ENCODE data around the gene FEV.

Gene FEV

DNA sequence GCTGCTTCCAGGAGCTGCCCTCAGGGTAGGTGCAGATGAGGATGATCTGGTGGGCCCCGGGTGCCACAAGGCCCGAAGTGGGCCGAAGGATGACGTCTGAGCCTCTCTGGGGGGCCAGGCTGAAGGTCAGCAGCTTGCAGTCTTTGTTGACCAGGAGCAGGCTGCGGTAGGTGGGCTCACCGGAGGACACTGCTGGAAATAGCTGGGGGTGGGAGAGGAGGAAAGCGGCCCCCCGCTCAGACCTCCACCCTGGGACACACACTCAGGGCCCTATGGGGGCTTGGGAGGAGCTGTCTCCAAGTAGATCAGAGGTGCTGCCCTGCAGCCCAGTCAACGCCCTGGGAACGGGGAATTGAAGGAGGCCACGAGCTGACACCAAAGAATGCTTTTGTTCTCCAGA, 39.1 kb upstream of the FEV start:
- ChIA-PET CTCF (interaction anchor here (1.2 to 11.4 kb wide), 7 partner anchors 16 to 149 kb away, joined by 3 to 366 read pairs (median 3); partner anchors contain the start of genes CFAP65 and NHEJ1), POLR2A (no interaction called here)
- DNase-seq (ENCODE audit: low read depth, low spot score): no peak
- H3K4me3 ChIP-seq (ENCODE audit: low read depth, low read length): no peak overlapping the region
- TF ChIP-seq, protein P1, sequence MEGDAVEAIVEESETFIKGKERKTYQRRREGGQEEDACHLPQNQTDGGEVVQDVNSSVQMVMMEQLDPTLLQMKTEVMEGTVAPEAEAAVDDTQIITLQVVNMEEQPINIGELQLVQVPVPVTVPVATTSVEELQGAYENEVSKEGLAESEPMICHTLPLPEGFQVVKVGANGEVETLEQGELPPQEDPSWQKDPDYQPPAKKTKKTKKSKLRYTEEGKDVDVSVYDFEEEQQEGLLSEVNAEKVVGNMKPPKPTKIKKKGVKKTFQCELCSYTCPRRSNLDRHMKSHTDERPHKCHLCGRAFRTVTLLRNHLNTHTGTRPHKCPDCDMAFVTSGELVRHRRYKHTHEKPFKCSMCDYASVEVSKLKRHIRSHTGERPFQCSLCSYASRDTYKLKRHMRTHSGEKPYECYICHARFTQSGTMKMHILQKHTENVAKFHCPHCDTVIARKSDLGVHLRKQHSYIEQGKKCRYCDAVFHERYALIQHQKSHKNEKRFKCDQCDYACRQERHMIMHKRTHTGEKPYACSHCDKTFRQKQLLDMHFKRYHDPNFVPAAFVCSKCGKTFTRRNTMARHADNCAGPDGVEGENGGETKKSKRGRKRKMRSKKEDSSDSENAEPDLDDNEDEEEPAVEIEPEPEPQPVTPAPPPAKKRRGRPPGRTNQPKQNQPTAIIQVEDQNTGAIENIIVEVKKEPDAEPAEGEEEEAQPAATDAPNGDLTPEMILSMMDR (IDR thresholded peaks at IDR 0.05; ENCODE audit: insufficient read depth, low read length, missing control alignments): no peak

DNA sequence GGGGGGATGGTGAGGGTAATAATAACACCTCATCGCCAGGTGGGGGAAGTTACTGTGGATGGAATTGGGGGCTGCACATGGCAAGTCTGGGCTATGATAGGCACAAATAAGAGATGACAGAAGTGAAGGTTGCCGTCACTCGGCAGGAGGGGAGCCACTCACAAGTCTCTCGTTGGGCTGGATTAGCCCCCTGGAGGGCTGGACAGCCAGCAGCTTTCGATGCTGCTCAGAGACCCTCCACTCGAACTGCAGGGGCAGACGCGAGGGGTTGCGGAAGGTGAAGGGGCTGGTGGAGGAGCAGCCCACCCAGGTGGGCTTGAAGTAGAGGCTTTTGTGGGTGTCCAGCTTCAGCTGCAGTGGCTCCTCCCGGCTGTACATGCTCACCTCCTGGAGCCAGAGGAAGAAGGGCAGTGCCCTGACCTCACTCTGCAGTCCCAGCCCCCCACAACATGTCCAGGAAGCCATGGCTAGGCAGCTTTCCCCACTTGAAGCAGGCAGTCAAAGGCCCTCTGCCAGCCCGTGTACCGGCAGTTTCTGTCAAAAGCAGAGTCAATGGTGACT, 38.1 kb upstream of the FEV start:
- ChIA-PET POLR2A (no interaction called here), CTCF (interaction anchor here (11.4 kb wide), 1 partner anchor 133 kb away, joined by 366 read pairs; the partner anchor contains the start of gene NHEJ1)
- DNase-seq (ENCODE audit: low read depth, low spot score): no peak
- TF ChIP-seq, protein P1 (IDR thresholded peaks at IDR 0.05; ENCODE audit: insufficient read depth, low read length, missing control alignments): no peak
- no peak overlapping the region for H3K4me3 ChIP-seq (ENCODE audit: low read depth, low read length)

DNA sequence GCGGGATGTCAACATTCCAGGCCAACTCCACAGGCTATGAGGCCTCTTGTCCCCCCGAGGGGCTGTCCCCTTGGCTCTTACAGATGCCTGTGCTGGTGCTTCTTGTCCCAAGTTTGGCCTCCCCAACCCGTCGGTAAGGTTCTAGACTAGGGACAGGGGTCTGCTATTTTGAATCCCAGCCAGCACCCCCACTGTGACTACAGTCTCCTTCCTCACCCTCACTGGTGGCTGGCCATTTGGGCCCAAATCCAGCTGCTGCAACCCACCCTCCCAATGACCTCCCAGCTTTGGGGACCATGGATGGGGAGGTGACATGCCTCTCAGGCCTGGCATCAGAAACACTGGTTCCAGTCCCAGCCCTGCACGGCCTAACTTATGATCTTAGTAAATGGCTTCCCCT, 37.6 kb upstream of the FEV start:
- TF ChIP-seq, protein P1 (IDR thresholded peaks at IDR 0.05; ENCODE audit: insufficient read depth, low read length, missing control alignments): no peak
- CTCF ChIA-PET: no interaction called here
- POLR2A ChIA-PET: no interaction called here
- DNase-seq (ENCODE audit: low read depth, low spot score): no peak
- no peak overlapping the region for H3K4me3 ChIP-seq (ENCODE audit: low read depth, low read length)

DNA sequence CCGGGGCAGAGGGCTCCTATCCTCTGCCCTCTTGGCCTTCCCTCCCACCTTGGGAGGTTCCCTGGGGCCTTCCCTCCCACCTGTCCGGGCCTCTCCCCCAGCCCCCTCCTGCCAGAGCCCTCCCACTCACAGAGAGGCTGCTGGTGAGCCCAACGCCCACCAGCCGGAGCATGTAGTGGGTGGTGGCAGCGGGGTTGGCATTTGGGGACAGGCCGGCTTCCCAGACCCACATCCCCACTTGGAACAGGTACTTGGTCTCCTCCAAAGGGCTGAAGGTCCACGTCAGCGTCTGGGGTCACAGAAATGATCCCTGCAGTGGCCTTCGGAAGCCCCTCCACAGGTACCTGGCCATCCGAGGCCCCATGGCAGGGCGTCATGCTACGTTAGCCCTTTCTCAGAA, 37.1 kb upstream of the FEV start:
- ChIA-PET CTCF (interaction anchor here (0.8 to 4.0 kb wide), 4 partner anchors 8 to 132 kb away, joined by 3 to 41 read pairs (median 8); no protein-coding TSS in a partner anchor), POLR2A (no interaction called here)
- no peak overlapping the region for H3K4me3 ChIP-seq (ENCODE audit: low read depth, low read length)
- TF ChIP-seq, protein P1 (IDR thresholded peaks at IDR 0.05; ENCODE audit: insufficient read depth, low read length, missing control alignments): no peak
- no peak for DNase-seq (ENCODE audit: low read depth, low spot score)

DNA sequence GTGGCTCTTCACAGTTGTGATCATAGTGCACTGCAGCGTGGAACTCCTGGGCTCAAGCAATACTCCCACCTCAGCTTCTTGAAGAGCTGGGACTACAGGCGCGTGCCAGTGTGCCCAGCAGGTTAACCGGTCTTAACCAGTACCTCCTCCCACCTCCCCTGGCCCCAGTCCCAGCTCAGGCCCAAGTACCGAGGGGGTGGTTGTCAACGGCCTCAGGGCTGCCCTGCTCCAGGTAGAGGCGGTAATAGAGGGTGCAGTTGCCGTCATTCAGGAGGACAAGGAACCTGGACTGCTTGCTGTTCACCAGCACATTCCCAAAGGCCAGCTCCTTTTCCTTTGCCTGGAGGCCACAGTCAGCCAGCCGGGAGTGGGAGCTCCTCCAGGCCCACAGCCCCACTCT, 36.6 kb upstream of the FEV start:
- POLR2A ChIA-PET: no interaction called here
- TF ChIP-seq, protein P1 (IDR thresholded peaks at IDR 0.05; ENCODE audit: insufficient read depth, low read length, missing control alignments): no peak
- CTCF ChIA-PET: interaction anchor here (0.8 to 4.0 kb wide), 4 partner anchors 8 to 132 kb away, joined by 3 to 41 read pairs (median 8); no protein-coding TSS in a partner anchor
- H3K4me3 ChIP-seq (ENCODE audit: low read depth, low read length): no peak overlapping the region
- DNase-seq (ENCODE audit: low read depth, low spot score): no peak

DNA sequence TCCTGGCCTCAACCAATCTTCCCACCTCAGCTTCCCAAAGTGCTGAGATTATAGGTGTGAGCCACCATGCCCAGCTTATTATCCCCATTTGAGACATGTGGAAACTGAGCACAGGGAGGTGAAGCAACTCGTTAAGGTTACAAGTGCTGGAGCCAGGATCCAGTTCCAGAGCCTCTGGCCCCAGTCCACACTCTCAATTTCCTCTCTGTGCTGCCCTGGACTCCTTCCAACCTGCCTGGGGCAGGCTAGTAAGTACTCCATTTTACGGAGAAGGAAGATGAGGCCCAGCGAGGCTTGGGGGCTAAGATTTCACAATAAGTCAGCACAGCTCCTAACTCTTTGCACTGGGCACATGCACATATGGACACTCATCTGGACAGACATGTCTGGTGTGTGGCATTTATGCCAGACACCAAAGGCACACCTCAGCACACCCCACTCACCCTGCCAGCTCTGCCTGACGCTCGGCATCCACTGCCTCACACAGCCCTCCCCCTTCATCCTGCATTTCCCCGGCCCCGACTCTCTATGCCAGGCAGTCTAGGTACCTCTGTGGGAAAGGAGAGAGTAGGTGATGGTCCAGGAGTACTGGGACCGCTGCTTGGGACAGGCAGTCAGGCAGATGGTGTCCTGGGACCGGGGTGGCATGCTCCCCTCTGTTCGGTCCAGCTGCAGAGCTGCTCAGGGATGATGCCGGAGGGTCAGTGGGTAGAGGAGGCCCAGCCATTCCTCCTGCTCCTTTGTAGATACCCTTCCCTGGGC, 35.8 kb upstream of the FEV start:
- CTCF ChIA-PET: interaction anchor here (1.0 to 4.0 kb wide), 6 partner anchors 9 to 150 kb away, joined by 3 to 41 read pairs (median 7); no protein-coding TSS in a partner anchor
- POLR2A ChIA-PET: no interaction called here
- TF ChIP-seq, protein P1 (IDR thresholded peaks at IDR 0.05; ENCODE audit: insufficient read depth, low read length, missing control alignments): no peak
- H3K4me3 ChIP-seq (ENCODE audit: low read depth, low read length): no peak overlapping the region
- DNase-seq (ENCODE audit: low read depth, low spot score): no peak

All from AG04449 (cell line).